NCI-H2196 (cell line): ENCODE data around the gene PLA1A.
"Not testable (repeated sequence)": the region's sequence is repeated elsewhere in the genome, so short reads cannot be mapped to it uniquely, and the experiment has no call there.

Source experiments
- DNase-seq: peaks from one replicate; lab custom pipeline; 2025; ENCODE audit not compliant: unreplicated experiment; lab: John Stamatoyannopoulos, UW

PLA1A gene

GRCh38 chr3:119660474-119661440, 63.1 kb downstream of the PLA1A start, which contains the start of gene POPDC2:
TSS of gene POPDC2 (minus strand) at chr3:119660589. CDS start at chr3:119660423, 166 bp downstream.
- DNase-seq, result no peak

DNA sequence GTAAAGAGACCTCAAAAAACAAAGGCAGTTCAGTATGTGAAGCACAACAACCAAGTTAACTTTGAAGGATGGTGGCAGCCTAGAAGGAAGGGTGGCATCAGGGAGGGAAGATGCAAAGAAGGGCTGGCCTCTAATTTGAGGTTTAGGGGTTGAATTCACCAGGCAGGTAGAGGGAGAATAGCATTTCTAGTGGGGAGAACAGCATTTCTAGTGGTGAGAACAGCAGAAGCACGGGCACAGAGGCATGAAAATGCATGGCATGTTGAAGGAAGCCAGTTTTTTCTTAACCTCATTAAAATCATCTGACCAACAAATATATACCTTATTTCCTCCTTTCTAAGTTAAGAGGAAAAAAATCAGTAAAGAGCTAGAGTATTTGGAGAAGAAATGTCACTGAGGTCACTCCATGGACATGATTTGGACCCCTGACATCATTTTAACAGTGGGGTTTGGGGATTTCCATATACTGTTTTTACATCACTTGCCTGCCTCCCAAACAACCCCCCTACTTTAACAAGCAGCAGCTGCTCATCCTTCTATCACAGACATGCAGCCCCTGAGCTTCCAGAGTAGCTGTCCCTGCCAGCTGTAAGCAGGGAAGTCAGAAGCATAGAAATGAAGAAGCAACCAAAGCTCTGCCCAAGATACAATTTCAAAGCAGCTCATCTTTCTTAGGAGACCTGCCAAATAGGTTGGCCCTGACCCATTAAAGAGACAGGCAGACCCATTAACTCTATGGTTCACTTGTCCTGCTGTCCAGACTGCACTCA, 65.1 kb downstream of the PLA1A start:
- no peak for DNase-seq

- DNase-seq, result no peak
Observed at GRCh38 chr3:119663885-119664284, 66.2 kb downstream of the PLA1A start.

- DNase-seq, result no peak
Observed at GRCh38 chr3:119664370-119664769, 66.7 kb downstream of the PLA1A start.

DNA sequence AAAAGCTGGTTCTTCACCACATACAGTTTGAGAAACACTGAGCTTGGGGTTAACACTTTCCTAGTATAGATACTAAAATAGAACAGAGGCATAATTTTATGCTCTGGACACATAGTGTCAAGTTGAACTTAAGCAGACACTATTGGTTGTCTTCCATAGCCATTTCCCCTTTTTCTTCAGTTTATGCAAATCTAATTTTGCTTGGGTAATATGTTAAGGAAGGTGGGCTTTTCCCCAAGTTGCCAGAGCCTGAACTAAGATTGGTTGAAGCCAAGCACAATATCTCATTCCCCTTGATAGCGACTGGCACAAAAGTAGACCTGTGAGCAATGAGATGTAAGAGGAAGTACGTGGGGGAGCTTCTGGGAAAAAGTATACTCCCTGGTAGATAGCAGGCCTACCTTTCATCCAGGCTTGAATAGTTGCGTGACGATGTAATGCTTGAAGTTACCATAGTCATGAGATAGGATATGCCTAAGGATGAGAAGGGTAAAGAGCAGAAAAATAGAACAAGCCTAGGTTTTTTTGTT, 67.2 kb downstream of the PLA1A start:
- no peak for DNase-seq

DNA sequence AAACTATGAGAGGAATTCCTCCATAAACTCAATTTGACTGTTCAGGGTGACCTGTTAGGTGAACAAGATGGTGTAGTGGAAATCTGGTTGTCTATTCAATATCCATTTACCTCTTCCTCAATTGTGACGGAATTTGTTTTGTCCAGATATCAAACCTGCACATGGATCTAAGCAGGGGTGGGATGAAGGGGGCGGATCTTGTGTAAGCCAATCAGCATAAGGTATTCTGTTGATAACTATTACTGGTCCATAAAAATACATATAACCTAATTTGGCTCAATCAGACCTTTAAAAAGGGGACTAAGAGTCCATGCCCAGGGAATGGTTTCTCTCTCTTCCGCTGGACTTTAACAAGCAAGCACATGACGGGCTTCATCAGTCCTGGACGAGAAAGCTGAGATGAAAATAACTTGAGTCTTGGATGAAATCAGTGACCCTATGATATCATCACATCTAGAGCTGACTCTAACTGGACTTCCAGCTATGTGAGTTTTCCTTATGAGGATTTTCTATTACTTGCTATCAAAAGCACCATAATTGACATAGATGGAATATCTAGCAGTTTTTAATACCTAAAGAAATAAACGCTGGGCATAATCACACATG, 68.4 kb downstream of the PLA1A start:
- no peak for DNase-seq

DNA sequence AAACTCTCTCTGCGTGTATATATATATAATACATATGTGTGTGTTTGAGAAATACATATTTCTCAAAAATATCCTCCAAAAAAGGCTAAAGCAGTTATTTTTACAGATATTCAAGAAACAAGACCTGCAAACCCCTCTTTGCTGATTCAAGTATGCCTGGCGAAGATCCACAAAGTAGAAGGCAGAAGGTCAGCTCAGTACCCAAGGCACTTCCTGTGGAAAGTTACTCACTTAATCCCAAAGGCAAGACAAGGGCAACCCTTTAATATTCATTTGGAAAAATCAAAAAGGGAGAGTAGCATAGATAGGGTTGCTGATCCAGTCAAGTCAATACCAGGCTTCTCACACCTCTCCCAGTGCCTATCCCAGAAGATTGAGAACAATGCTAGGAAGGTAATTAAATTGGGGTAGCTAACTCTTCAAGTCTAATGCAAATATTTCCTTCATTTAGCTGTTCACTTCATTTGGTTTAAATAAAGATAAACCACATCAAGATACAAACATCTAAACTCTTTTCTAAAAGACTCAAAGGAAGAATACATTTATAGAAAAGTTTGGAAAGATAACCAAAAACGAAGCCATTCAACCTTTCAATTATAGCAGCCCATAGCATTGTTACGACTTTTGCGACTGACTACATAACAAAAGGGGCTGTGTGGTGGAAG, 72.4 kb downstream of the PLA1A start:
- DNase-seq, result no peak

GRCh38 chr3:119672776-119673175, 75.1 kb downstream of the PLA1A start:
- no peak for DNase-seq

DNA sequence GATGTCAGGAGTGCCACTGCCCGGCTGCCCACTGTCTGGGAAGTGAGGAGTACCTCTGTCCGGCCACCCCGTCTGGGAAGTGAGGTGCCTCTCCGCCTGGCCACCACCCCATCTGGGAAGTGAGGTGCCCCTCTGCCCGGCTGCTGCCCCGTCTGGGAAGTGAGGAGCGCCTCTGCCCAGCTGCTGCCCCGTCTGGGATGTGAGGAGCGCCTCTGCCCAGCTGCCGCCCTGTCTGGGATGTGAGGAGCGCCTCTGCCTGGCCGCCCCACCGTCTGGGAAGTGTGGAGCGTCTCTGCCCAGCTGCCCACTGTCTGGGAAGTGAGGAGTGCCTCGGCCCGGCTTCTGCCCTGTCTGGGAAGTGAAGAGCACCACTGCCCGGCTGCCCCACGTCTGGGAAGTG, 76.2 kb downstream of the PLA1A start:
- DNase-seq, result no peak

DNA sequence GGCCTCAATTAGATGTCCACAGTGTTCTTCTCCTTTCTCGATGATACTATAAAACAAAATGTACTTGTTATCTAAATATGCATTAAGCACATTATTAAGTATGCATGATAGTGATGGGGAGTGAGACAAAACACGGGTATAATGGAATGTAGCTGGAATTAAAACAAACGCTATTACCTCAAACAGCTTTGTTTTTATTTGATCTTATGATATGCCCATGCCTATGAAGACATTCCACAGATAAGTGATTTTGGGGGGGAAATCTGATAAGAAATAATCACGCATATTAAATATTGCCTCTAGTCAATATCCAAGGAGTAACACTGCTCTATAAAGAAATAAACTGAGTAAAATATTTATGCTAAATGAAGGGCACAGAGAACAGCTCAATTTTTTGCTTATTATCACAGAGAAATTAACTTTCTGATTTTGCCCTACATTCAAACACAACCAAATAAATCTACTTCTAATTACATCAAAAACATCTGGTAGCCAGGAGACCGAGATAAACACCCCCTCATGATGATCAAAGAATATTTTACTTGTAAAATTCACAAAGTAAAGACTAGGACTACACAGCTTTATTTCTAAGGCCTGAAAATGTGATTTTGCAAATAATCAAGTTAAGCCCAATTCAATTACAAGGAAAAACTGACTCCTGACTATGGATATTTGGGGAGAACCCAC, 77.6 kb downstream of the PLA1A start:
- no peak for DNase-seq

DNA sequence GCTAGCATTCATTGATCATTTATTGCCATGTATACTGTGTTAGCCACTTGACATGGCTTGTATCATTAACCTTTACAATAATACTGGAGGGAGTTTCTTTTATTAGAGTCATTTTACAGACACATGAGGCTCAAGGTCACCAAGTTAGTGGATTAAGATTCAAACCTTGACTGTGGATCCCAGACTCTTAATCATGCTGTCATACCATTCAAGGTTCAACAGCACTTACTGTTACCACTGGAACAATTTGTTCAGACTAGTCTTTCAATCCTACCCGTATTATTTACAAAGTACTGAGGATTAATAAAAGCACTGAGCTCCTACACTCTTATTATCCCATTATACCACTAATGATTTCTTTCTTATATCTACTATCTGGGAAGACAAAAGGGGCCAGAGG, 78.3 kb downstream of the PLA1A start:
- DNase-seq, result no peak

- peak; percentile 100 for DNase-seq
Observed at GRCh38 chr3:119676771-119677640, 79.3 kb downstream of the PLA1A start, which contains the start of gene COX17. TSS of gene COX17 (minus strand) at chr3:119677406. CDS start at chr3:119677310, 96 bp downstream.

DNA sequence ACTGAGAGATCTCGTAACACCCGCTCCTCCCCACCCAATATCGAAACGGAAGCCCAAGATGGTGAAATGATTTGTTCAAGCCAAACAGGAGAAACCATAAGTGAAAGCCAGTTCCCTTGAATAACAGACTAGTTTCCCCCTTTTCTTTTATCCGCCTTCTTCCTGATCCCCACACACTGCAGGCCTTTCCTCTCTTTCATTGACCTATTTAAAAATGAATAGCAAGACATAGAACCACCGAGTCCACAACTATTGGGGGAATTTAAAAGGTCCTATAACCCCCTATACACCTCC, 79.9 kb downstream of the PLA1A start:
- no peak for DNase-seq

GRCh38 chr3:119678209-119678608, 80.5 kb downstream of the PLA1A start:
- DNase-seq, result not testable (repeated sequence)
